T47D (cell line): ENCODE measurements around the gene CRTC3.
"Not testable (repeated sequence)": the region's sequence is repeated elsewhere in the genome, so short reads cannot be mapped to it uniquely, and the experiment has no call there.

Source experiments
- DNase-seq, 2 experiments: peaks; one replicate each; pipeline versions ENCODE4 v3.0.0 to v3.0.0-alpha.2; 2011 to 2012; ENCODE audit warnings: low read depth in 1 of 2, low spot score in 1 of 2
- JUND ChIP-seq: IDR thresholded peaks from 2 replicates; pipeline ENCODE4 v1.6.1; 2012; ENCODE audit warnings: low read depth
- in situ Hi-C: cut with HindIII; loops from 2 replicates; pipeline ENCODE4 v1.10.0; 2016; ENCODE audit warnings: low sequenced_read_pairs, low pct_unique_long_range_greater_than_20kb

The CRTC3 gene

DNA sequence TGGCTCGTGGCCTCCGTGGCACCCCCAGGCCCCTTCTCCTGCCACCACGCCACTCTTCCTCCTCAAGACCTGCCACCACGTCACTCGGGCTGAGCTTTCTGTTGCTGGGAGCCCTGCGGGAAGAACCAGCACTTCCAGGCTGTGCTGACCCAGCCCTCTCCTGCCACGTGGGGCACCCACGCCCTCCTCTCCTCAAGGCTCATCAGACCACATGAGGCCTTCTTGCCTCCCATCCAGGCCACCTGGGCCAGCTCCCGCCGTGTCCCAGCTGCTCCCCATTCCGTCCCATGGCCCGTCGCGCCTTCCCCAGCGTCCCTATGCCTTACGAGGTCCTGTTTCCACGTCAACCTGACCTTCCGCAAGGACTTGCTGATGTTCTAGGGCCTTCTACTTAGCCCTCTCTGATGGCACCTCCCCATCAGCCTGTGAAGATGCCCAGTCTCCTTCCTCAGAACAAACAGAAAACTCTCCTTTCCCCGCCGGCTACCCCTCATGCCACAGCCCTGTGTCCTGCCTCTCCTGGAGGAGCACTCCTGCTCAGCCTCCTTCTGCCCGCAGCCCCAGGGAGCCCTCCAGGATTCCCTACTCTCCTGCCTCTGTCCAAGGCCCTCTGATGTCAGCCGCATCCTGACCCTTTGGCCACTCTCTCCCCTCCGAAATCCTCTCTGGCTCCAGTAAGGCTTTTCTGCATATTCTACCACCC, 116.3 kb downstream of the CRTC3 start:
- in situ Hi-C loops = no loop called here
- peak in 1 of 2 experiments; percentile 37 for DNase-seq

GRCh38 chr15:90646662-90647305, 117.1 kb downstream of the CRTC3 start:
- no peak for DNase-seq
- no peak for TF ChIP-seq JUND
- in situ Hi-C loops = no loop called here

More for the DNA sequence above, 116.3 kb downstream of the CRTC3 start:
- no peak for TF ChIP-seq JUND

GRCh38 chr15:90647326-90647725, 117.6 kb downstream of the CRTC3 start:
- peak in 1 of 2 experiments; percentile 57 for DNase-seq
- in situ Hi-C loops = no loop called here
- TF ChIP-seq JUND = no peak

DNA sequence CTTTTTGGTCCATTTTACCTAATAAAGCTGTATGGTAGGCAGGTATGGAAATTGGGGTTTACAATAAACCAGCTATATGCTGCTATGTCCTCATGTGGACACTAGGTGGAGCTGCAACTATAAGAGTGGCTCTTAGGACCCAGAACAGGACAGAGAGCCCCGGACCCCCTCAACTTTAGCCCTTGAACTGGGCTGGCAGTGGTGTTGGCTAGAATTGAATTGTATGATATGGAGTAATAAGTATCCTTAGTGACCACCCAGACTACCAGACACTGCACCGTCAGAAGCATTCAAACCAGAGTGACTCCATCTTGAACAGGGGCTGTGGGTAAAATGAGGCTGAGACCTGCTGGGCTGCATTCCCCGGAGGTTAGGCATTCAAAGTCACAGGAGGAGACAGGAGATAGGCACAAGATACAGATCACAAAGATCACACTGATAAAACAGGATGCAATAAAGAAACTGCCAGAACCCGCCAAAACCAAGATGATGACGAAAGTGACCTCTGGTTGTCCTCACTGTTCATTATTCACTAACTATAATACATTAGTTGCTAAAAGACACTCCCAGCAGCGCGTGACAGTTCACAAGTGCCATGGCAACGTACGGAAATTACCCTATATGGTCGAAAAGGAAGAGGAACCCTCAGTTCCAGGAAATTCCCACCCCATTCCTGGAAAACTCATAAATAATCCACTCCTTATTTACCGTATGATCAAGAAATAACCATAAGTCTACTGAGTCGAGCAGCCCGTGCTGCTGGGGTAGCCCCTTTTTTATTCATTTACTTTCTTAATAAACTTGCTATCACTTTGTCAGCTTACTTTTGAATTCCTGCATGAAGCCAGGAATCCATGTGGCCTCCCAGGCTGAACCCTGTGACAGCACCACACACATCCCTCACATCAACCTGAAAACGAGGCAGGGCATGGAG, 118.7 kb downstream of the CRTC3 start:
- peak; percentile 61 to 76 for DNase-seq
- TF ChIP-seq JUND = no peak
- in situ Hi-C loops = no loop called here

- TF ChIP-seq JUND = no peak
- in situ Hi-C loops = no loop called here
- DNase-seq = no peak
Observed at GRCh38 chr15:90650117-90650955, 120.6 kb downstream of the CRTC3 start.

DNA sequence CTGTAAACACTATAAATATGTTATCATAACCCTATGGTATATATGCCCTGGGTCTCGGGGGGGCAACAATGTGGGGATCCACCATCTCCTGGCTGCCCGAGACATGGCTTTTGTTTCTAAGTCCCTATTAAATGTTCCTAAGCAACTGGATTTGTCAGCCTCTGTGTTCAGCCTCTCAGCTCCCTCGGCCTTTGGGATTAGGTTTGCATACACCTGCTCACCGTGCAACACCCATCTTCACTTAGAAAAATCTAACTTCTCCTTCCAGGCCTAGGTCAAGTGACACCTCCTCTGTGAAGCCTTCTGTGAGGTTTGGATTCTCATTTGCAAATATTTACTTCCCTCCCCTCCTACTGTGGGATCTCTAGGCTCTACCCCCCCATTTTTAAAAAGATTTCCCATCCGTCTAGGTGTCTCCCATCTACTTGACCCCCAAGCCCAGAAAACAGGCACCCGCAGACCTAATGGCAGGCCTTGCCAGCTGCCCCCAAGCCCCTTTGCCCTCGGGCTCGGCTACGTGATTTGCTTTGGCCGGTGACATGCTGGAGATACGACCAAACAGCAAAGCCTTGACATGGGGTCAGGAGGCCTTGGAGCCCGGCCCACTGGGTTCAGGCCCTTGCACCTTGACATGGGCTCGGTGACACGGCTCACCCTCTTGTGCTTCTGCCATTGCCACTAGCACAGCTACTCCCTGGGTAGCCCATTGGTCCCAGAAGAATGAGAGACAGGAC, 121.4 kb downstream of the CRTC3 start:
- in situ Hi-C loops = no loop called here
- no peak for TF ChIP-seq JUND
- no peak for DNase-seq

GRCh38 chr15:90654233-90655136, 124.8 kb downstream of the CRTC3 start:
- TF ChIP-seq JUND = no peak
- in situ Hi-C loops = no loop called here
- DNase-seq = no peak

GRCh38 chr15:90657520-90658172, 127.9 kb downstream of the CRTC3 start:
- DNase-seq, in situ Hi-C loops: not testable (repeated sequence)

DNA sequence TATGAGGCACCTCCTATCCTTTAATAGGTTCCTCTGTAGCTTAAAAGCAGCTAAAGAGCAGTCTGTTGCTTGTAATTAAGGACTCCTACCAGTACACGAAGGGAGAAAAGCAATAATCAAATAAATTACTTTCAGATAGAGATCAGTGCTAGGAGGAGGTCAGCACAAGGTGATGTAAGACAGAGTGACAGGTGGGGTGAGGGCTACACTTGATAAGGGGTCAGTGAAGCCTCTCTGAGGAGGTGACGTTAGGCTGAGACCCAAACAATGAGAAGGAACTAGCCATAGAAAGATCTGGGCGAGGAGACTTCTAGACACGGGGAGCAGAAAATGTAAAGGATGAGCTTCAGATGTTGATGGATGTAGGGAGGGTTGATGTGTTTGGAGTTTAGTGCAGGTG, 129.8 kb downstream of the CRTC3 start:
- TF ChIP-seq JUND = no peak
- in situ Hi-C loops = no loop called here
- DNase-seq = no peak
